Femur (tissue), 1 donor: Measurements from ENCODE around the gene NT5C3A.
"Not testable (repeated sequence)": the region's sequence is repeated elsewhere in the genome, so short reads cannot be mapped to it uniquely, and the experiment has no call there.

Experiments used
- DNase-seq: peaks from one replicate; pipeline ENCODE4 v3.0.0-alpha.2; 2017

NT5C3A gene

GRCh38 chr7:33062023-33062781 lies at the start of gene NT5C3A:
NT5C3A (minus strand) TSS chr7:33062776; CDS start chr7:33062705, 71 bp downstream.
- DNase-seq: no peak

- no peak for DNase-seq
Measured at GRCh38 chr7:33111614-33112013, 49.0 kb upstream of the NT5C3A start.

DNA sequence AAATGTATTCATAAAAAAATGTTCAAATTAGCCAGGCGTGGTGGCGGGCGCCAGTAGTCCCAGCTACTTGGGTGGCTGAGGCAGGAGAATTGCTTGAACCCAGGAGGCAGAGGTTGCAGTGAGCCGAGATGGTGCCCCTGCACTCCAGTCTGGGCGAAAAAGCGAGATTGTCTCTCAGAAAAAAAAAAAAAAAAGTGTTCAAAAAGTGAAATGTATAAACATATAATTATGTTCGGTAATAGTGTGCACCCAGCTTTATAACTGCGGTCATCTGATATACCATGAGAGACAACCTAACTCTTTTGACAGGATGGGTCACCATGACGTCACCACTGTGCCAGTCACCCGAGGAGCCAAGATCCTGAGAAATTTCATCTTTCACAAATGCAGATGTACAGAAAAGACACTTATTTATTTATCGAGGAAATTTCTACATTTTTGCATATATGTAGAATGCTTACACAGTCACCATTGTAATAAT lies 47.2 kb upstream of the NT5C3A start:
- DNase-seq: no peak

DNA sequence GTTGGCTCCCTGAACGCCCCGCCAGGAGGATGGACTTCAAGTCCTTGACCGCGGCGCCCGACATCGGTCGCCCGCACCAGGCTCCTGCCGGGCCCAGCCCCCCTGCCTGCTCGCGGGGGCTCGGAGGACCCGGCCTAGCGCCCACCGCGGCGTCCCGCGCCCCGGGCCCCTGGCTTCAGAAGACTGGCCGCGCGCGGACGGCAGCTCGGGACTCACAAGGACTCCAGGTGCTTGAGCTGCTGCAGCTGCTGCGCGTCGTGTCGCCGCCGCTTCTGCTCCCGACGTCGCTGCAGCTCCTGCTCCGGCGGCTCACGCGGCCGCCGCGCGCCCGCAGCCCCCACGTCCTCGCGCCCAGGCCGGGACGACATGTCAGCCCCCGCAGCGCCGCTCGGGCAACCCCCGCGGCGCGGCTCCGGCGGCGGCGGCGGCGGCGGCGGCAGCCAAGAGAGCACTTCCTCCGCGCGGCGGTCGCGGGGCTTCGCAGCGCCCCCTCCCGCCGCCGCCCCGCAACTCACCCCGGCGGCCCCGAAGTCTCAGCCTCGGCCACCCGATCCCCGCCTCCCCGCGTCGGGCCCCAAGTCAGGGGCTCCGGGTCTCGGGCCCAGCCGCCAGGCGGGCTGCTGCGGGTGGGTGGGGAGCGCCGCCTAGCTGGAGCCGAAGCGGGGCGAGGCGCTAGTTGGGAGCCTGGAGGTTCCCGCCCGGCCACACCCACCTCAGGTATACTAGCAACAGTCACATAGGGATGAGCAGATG lies 46.6 kb upstream of the NT5C3A start, which contains the start of gene RP9:
RP9 (minus strand) TSS at position 400 of the 753 bp plus-strand sequence; CDS start at position 368, 32 bp downstream.
- DNase-seq: peak; percentile 83

GRCh38 chr7:33108554-33109004 lies 46.0 kb upstream of the NT5C3A start:
- DNase-seq: no peak

DNA sequence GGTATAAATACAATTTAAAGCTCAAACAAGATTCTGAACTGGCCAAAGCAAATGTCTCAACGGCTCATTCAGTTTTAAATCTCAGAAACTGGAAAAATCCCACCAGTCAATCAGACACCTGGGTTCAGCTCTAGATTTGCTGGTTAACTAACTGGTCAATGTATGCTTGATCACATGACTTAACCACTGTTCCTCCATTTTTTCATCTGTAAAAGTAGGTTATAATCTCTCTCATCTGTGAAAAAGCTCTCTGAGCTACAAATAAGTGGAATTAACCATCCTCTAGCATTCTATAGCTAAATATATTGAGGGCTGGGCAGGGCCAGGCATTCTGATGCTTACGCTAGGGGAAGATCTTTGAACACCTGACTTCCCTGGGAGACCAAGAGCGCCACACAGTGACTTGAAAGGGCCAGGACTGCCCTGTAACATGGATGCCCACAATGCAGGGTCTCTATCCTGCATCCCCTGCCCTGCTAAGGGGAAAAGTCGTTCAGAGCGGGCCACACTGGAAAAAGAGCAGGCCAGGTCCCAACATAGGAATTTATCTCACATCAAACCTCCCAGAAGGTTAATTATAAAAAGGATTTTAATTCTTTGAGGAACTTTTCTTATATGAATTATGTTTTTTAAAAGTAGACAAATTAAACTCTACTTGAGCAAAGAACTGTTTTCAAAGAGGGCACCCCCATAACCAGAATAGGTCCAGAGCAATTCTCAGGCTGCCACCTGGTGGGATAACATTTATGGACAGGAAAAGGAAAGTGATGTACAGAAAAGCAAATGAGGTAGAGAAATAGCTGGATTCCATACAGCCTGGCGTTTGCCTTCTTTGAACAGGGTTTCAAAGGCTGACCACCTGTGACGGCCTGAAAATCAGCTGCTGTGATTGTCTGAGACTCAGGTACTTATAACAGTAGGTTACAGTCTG lies 44.8 kb upstream of the NT5C3A start:
- peak; percentile 35 for DNase-seq

- DNase-seq: no peak
Measured at GRCh38 chr7:33101906-33102305, 39.3 kb upstream of the NT5C3A start.

DNA sequence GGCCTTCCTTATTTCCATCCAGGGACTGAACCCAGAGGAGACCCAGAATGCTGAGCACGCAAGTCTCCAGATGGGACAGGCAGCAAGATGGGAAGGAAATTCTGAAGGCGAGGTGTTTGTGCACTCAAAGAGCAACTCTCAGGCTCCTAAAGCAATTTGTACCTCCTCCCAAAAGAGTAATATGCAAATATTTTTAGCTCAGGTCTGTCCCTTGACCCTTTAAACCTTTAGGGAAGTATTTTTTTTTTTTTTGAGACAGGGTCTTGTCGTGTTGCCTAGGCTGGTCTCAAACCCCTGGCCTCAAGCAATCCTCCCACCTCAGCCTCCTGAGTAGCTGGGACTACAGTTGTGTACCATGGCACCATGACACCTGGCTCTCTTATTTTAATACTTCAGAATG lies 38.2 kb upstream of the NT5C3A start:
- no peak for DNase-seq

DNA sequence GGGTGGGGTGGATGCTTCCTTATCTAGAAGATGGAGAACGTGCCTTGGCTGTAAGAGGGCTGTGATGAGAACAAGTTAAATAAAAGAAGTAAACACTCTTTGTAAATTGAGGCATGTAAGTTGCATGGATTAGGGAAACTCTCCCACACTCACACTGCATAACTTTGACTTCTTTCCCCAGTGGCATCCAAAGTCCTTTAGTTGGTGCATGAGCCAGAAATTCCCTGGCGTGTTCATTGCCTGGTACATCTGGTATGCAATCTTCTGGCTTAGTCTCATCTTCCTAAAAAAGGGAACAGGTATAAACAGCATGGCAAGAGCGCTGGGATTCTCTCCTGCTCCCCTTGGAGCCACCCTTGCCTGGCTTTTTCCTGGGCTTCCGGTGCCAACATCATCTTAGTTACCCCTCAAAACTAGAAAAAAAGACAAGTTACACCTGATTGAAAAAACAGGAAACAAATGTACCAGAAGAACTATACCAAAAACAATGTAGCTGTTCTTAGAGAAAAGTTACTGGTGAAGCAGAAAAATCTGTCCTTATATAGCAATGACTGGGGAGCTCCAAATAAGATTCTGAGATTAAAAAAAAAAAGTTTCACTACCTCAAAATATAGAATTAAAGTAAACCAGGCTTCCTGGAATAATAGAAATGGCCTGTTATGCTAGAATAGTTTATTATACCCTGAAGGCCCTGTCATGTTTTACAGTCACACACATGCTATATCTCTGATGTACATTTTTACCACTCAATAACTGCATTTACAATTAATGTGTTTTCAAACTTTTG lies 36.8 kb upstream of the NT5C3A start:
- no peak for DNase-seq

DNA sequence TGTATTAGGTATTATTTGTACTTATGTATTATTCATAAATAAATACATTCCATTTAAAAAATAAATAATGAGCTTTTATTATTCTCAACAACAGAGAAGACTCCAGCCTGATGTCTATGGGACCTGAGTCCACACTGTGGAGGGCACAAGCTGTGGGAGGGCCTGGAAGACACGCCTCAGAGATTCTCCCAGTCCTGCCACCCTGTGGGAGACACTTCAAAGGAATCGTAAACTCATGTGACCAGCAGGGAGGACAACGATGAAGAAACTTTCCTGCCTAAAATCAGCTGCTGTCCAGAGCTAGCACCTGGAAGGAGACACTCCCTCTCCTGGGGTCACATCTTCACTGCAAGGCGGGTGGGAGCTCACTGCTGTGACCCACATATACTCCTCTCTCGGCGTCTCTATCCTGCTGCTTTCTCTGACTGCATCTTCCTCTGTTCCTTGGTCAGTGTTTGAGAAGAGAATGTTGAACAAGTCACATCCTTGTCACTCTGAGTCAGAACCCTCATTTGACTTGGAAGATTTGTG lies 32.2 kb upstream of the NT5C3A start:
- not testable (repeated sequence) for DNase-seq

- no peak for DNase-seq
Measured at GRCh38 chr7:33093266-33093665, 30.7 kb upstream of the NT5C3A start.

DNA sequence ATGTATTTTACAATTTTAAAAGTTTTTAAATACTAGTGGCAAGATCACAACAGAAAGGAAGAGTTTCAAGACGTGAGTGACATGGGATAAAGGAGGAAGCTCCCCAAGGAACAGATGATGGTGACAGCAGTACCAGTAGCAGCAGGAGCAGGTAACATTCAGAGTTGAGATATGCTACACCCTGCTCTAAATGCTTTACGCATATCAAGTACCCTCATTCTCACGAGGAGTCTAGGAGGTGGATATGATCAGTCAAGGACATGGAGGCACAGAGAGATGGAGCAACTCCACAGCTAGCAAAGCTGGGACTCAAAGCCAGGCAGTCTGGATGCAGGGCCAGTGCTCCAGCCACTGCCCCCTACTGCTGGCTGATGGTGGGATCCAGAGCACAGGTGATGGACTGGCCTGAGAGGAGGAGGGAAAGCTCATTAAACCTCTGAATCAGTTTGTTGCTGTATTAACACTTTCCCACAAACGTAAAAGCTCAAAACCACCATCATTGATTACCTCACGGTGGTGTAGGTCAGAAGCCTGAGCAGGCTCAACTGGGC lies 29.1 kb upstream of the NT5C3A start:
- DNase-seq: no peak

DNA sequence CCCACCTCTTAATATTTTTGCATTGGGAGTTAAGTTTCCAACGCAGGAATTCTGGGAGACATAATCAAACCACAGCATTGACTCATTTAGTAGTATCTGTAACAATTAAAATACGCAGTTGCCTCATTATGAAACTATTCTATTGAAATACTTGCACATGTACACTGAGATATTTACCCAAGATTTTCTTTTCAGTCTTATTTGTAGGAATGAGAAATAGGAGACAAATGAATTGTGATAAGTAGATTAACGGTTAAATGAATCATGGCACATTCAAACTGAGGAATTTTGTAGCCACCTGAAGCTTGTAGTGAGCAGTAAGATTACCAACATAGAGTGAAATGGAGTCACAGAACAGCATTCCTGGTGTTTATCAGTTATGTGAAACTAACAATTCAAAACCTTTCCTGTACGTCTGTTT lies 28.5 kb upstream of the NT5C3A start:
- no peak for DNase-seq

DNA sequence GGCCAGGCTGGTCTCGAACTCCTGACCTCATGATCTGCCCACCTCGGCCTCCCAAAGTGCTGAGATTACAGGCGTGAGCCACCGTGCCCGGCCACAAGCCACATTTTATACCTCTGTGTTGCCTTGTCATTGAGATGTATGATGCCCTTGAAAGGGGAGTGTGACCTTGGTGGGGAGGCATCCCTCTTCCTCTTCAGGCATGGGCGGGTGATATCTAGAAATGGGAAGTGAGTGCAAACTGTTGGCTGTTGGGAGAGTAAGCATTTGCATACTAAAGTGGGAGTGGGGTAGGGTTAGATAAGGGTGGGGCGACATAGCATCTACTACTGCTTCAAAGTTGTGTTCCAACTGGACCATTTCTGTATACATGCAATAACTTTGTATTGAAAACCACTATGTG lies 26.6 kb upstream of the NT5C3A start:
- no peak for DNase-seq

DNA sequence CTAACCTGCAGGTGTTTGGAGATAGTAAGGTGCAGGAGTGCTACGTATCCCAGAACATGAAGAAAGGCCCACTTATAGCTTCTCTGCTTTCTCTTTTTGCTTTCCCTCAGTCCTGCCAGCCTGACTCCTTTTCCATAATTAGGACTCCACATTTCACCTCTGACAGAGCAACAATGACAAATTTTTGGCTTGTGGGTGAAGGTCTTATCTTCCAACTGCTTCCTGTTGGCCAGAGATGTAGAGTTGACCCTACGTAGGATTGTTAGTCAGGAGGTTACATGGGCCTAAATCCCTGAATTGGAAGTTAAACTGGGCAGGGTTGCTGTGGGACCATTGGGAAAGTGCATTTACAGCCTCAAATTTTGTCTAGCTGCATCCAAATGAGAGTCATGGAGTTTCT lies 25.3 kb upstream of the NT5C3A start:
- no peak for DNase-seq

DNA sequence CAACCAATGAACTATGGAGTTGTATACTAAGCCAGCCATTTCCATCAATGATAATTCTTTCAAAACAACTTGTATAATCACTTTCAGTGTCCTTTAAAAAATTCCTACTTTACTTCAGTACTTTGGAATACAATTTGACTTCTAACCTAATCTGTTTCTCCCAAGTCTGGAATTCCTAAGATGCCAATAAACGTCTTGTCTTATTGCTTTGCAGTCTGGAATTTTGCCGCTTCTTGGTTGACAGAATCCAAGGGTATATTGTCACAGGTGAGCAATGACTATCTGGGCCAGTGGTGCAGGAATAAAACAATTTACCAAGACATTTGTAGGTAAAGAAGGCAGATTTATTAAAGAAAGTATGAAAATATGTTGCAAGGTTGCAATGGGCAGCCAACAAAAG lies 24.8 kb upstream of the NT5C3A start:
- no peak for DNase-seq

GRCh38 chr7:33079763-33080690 lies 17.5 kb upstream of the NT5C3A start:
- DNase-seq: no peak

GRCh38 chr7:33079096-33079495 lies 16.5 kb upstream of the NT5C3A start:
- no peak for DNase-seq

DNA sequence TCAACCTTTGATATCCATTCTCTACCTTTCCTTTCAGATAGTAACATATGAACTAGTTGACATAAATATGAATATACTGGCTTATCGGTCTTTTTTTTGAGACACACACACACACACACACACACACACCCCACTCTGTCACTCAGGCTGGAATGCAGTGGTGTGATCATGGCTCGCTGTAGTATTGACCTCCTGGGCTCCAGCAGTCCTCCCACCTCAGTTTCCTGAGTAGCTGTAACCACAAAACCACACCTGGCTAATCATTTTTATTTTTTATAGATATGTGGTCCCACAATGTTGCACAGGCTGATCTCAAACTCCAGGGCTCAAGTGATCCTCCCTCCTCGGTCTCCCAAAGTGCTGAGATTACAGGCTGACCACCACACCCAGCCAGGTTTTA lies 14.2 kb upstream of the NT5C3A start:
- DNase-seq: no peak
